Caco-2 (cell line): ENCODE results near the gene MYO1E. TPM values are rescaled to one million over a fixed set of nuclear protein-coding genes. Genes with fewer than 3 reads are reported as not detected.
A peak's percentile ranks its signal among the peaks of the same experiment; 100 is the strongest.

Experiments
- BruUV-seq: library from RNA; stranded (reverse); fragments of 400-500 nt; replicated peaks from 2 replicates; lab custom pipeline; 2021; lab: Mats Ljungman, UMichigan
- CTCF ChIA-PET: fragments of 300-600 bp; sonication (Branson Sonifier 250); formaldehyde crosslinking; loops from one replicate; lab custom pipeline; 2022; ENCODE audit warnings: antibody characterized with exemption; lab: Charles Lee
- POLR2A ChIA-PET: fragments of 300-600 bp; sonication (Branson Sonifier 250); formaldehyde crosslinking; loops from one replicate; lab custom pipeline; 2022; ENCODE audit warnings: antibody characterized with exemption; lab: Charles Lee
- DNase-seq, 2 experiments: peaks; one replicate each; pipeline versions ENCODE4 v3.0.0 to v3.0.0-alpha.2; 2020 to 2022
- H3K27me3 ChIP-seq: replicated peaks from 2 replicates; pipeline ENCODE4 v1.6.0; 2011; ENCODE audit warnings: low read length; ENCODE audit not compliant: control insufficient read depth, insufficient read depth
- H3K36me3 ChIP-seq: 2 replicates; pipeline ENCODE4 v1.5.1; 2011; ENCODE audit warnings: low read length; ENCODE audit not compliant: control insufficient read depth, insufficient read depth
- H3K4me1 ChIP-seq: fragments of 250-450 bp; sonication (Bioruptor Pico); 2 replicates; pipeline ENCODE4 v1.5.1; 2020; ENCODE audit warnings: mild to moderate bottlenecking
- H3K4me3 ChIP-seq: 2 replicates; pipeline ENCODE4 v1.5.1; 2011; ENCODE audit warnings: low read depth, mild to moderate bottlenecking, control low read depth, low read length
- H3K9me3 ChIP-seq: fragments of 250-450 bp; sonication (Bioruptor Pico); 2 replicates; pipeline ENCODE4 v1.5.1; 2020; ENCODE audit warnings: mild to moderate bottlenecking, moderate library complexity
- H3K27ac Mint-ChIP-seq: one replicate; pipeline ENCODE4 v1.8.0; 2022; ENCODE audit warnings: mixed read lengths; ENCODE audit not compliant: unreplicated experiment
- H3K27me3 Mint-ChIP-seq: one replicate; pipeline ENCODE4 v1.8.0; 2022; ENCODE audit warnings: mixed read lengths; ENCODE audit not compliant: insufficient read depth, unreplicated experiment
- H3K36me3 Mint-ChIP-seq: one replicate; pipeline ENCODE4 v1.8.0; 2022; ENCODE audit warnings: mild to moderate bottlenecking, mixed read lengths; ENCODE audit not compliant: insufficient read depth, unreplicated experiment
- H3K4me1 Mint-ChIP-seq: one replicate; pipeline ENCODE4 v1.8.0; 2022; ENCODE audit warnings: low read depth, mixed read lengths; ENCODE audit not compliant: unreplicated experiment
- H3K4me3 Mint-ChIP-seq: one replicate; pipeline ENCODE4 v1.8.0; 2022; ENCODE audit warnings: mild to moderate bottlenecking, moderate library complexity, mixed read lengths; ENCODE audit not compliant: unreplicated experiment
- H3K9me3 Mint-ChIP-seq: one replicate; pipeline ENCODE4 v1.8.0; 2022; ENCODE audit warnings: mixed read lengths; ENCODE audit not compliant: unreplicated experiment
- intact Hi-C: fragments of 100-400 bp; cut with micrococcal nuclease; formaldehyde crosslinking; loops from one replicate; pipeline ENCODE4 v1.10.0; 2022; ENCODE audit not compliant: unreplicated experiment
- total RNA-seq: library from RNA; stranded (reverse); gene quantifications from 2 replicates; pipeline ENCODE4 v1.2.3, GENCODE V29; 2022
- TF ChIP-seq, protein P1 (sequence below), 2 experiments: fragments of 200-600 bp in 1 of 2; IDR thresholded peaks; 1 replicate in 1 of 2; 2 replicates in 1 of 2; pipeline versions ENCODE4 v1.5.1 to v1.8.0; 2011 to 2022; ENCODE audit warnings: antibody characterized with exemption in 1 of 2, control low read depth in 1 of 2, inconsistent platforms in 1 of 2, low read depth in 1 of 2, low read length in 1 of 2, mild to moderate bottlenecking in 1 of 2, moderate library complexity in 1 of 2; ENCODE audit not compliant: insufficient read depth in 1 of 2, severe bottlenecking in 1 of 2, unreplicated experiment in 1 of 2

The MYO1E gene
- total RNA-seq, 1 experiment from 2014 or later: 187 TPM

DNA sequence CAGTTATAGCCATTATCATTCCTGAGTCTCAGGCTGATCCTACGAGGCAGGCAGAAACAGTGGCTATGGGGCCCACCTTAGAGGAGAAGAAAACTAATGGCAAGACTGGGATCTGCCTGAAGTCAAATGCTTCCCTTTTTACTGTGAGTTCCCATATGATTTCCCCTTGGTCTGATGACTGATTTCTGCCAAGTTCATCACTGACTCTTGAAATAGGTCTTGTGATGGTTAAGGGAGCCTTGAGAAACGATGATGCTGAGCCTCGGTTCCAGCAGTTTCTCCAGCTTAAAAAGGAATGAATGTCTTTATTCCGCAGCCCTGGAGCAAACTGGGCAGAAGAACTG, 195.4 kb downstream of the MYO1E start:
- Histone ChIP-seq H3K4me1 (no peaks in the 10 kb centered on the region), H3K36me3 (no peaks in the 10 kb centered on the region; the same call in 1 of the 2 replicates), H3K4me3 (no peak overlapping the region), H3K27me3 (no peaks in the 10 kb centered on the region), H3K9me3 (peaks cover 10% of the 10 kb centered on the region)
- BruUV-seq: no TSS peak
- ChIA-PET POLR2A (no interaction called here), CTCF (no interaction called here)
- TF ChIP-seq, protein P1, sequence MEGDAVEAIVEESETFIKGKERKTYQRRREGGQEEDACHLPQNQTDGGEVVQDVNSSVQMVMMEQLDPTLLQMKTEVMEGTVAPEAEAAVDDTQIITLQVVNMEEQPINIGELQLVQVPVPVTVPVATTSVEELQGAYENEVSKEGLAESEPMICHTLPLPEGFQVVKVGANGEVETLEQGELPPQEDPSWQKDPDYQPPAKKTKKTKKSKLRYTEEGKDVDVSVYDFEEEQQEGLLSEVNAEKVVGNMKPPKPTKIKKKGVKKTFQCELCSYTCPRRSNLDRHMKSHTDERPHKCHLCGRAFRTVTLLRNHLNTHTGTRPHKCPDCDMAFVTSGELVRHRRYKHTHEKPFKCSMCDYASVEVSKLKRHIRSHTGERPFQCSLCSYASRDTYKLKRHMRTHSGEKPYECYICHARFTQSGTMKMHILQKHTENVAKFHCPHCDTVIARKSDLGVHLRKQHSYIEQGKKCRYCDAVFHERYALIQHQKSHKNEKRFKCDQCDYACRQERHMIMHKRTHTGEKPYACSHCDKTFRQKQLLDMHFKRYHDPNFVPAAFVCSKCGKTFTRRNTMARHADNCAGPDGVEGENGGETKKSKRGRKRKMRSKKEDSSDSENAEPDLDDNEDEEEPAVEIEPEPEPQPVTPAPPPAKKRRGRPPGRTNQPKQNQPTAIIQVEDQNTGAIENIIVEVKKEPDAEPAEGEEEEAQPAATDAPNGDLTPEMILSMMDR (IDR thresholded peaks at IDR 0.05; ENCODE audit: insufficient read depth in 1 of 2, low read depth in 1 of 2, low read length in 1 of 2, severe bottlenecking in 1 of 2, unreplicated experiment in 1 of 2): no peak
- Mint-ChIP-seq H3K36me3 (peaks cover 60% of the 10 kb centered on the region), H3K4me1 (no peaks in the 10 kb centered on the region), H3K4me3 (no peak overlapping the region), H3K27me3 (no peaks in the 10 kb centered on the region), H3K9me3 (no peaks in the 10 kb centered on the region), H3K27ac (no peak overlapping the region)
- DNase-seq: no peak
- intact Hi-C loops: no loop called here

DNA sequence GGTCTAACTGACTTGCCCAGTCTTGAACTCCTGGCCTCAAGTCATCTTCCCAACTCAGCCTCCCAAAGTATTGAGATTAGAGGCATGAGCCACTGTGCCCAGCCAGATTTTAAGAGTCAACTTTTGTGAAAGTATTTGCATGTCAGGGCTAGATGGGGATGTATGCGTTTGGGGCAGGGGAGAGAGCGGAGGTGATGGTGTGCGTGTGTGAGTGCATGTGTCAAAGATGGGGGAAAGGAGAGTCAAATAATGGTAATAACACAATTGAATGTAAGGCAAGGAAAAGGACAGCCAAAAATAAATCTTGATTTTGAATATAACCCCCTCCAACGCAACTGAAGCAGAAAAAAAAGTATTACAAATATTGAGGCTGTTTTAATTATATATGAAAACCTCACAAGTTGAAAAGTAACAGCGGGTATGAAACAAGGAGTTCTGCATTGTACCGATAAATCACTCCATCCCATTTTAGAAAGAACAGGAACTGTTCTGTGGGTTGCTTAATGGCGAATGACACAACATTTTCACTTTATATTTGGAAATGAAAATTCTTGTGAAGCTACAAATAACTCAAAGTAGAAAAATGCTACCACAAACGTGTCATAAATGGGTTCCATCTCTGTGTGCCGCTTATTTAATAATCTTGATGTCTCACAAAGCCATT, 195.9 kb downstream of the MYO1E start:
- no peak overlapping the region for H3K4me3 Mint-ChIP-seq
- POLR2A ChIA-PET: no interaction called here

DNA sequence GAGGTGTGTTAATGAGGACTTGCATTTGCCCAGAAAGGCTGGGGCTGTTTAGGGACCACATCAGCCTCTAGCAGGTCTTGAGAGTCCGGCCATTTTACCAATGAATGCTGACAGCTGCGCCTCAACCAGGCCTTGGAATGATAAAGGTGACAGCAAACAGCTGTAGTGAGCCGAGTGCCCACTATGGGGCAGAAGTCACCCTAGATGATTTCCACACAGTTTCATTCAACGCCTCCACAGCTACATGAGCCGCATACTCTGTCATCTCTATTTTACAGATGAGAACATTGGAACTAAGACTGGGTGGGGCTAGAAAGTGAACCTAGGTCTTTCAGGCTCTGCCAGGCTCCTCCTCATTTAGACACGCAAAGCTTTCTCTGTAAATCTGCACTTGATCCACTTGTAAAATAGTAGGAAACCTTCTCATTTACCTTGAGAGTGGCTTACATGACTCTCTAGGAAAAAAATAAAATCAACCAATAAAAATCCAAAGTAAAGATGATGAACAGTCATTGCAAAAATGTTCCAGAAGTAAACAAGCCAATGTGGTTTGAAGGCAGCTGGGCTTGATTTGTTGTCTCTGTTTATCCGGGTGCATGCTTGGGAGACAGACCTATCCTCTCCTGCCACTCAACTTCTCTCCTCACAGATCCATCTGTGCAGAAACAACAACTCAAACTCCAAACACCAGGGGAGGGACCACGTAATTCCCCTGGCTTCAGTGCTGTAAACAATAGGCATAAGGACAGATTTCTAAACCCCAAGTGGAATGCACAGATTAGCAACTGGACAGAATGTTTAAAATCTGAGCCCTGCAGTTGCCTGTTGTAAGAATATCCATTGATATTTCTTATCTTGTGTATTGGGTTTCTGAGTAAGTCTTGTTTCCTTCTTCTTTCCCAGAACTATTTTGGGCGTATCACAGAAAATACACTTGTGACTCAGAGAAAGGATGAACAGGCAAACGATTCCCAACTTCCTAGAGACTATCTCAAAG, 197.5 kb downstream of the MYO1E start:
- no peaks in the 10 kb centered on the region for H3K9me3 Mint-ChIP-seq
- Histone ChIP-seq H3K27me3 (no peaks in the 10 kb centered on the region), H3K4me3 (no peak overlapping the region), H3K36me3 (no peaks in the 10 kb centered on the region; the same call in 1 of the 2 replicates), H3K9me3 (no peaks in the 10 kb centered on the region), H3K4me1 (no peaks in the 10 kb centered on the region)
- H3K36me3 Mint-ChIP-seq: peaks cover 46% of the 10 kb centered on the region
- H3K4me1 Mint-ChIP-seq: no peaks in the 10 kb centered on the region
- peak overlapping the region; percentile 59 for H3K27ac Mint-ChIP-seq
- TF ChIP-seq, protein P1 (IDR thresholded peaks at IDR 0.05; ENCODE audit: insufficient read depth in 1 of 2, low read depth in 1 of 2, low read length in 1 of 2, severe bottlenecking in 1 of 2, unreplicated experiment in 1 of 2): peak; percentile 53 to 56
- intact Hi-C loops: no loop called here
- H3K27me3 Mint-ChIP-seq: no peaks in the 10 kb centered on the region
- BruUV-seq: no TSS peak
- POLR2A ChIA-PET: no interaction called here
- CTCF ChIA-PET: interaction anchor here (0.8 to 1.5 kb wide), 4 partner anchors 15 to 354 kb away, joined by 3 to 5 read pairs (median 4); no protein-coding TSS in a partner anchor
- peak; percentile 47 to 61 for DNase-seq
- no peak overlapping the region for H3K4me3 Mint-ChIP-seq

More for the DNA sequence above, 195.9 kb downstream of the MYO1E start:
- intact Hi-C loops: no loop called here
- CTCF ChIA-PET: interaction anchor here (0.7 kb wide), 1 partner anchor 295 kb away, joined by 11 read pairs; no protein-coding TSS in a partner anchor
- Histone ChIP-seq H3K36me3 (no peaks in the 10 kb centered on the region; the same call in 1 of the 2 replicates), H3K4me1 (no peaks in the 10 kb centered on the region), H3K27me3 (no peaks in the 10 kb centered on the region), H3K9me3 (peaks cover 5% of the 10 kb centered on the region), H3K4me3 (no peak overlapping the region)
- H3K9me3 Mint-ChIP-seq: no peaks in the 10 kb centered on the region
- no peaks in the 10 kb centered on the region for H3K27me3 Mint-ChIP-seq
- no peak for DNase-seq
- H3K27ac Mint-ChIP-seq: no peak overlapping the region
- no TSS peak for BruUV-seq
- H3K36me3 Mint-ChIP-seq: peaks cover 57% of the 10 kb centered on the region
- no peaks in the 10 kb centered on the region for H3K4me1 Mint-ChIP-seq
- TF ChIP-seq, protein P1 (IDR thresholded peaks at IDR 0.05; ENCODE audit: insufficient read depth in 1 of 2, low read depth in 1 of 2, low read length in 1 of 2, severe bottlenecking in 1 of 2, unreplicated experiment in 1 of 2): no peak
